GM20000 (cell line): ENCODE results near the gene CNIH2.
A peak's percentile ranks its signal among the peaks of the same experiment; 100 is the strongest.

Source experiments
- DNase-seq: peaks from one replicate; pipeline ENCODE4 v3.0.0; 2012; ENCODE audit warnings: low spot score
- CTCF ChIP-seq: IDR thresholded peaks from 2 replicates; pipeline ENCODE4 v1.5.1; 2012; ENCODE audit warnings: mild to moderate bottlenecking, control low read depth; ENCODE audit errors: extremely low read depth, missing control alignments

The CNIH2 gene

GRCh38 chr11:66283461-66284105, 5.6 kb downstream of the CNIH2 start:
- TF ChIP-seq CTCF: no peak
- DNase-seq: no peak

DNA sequence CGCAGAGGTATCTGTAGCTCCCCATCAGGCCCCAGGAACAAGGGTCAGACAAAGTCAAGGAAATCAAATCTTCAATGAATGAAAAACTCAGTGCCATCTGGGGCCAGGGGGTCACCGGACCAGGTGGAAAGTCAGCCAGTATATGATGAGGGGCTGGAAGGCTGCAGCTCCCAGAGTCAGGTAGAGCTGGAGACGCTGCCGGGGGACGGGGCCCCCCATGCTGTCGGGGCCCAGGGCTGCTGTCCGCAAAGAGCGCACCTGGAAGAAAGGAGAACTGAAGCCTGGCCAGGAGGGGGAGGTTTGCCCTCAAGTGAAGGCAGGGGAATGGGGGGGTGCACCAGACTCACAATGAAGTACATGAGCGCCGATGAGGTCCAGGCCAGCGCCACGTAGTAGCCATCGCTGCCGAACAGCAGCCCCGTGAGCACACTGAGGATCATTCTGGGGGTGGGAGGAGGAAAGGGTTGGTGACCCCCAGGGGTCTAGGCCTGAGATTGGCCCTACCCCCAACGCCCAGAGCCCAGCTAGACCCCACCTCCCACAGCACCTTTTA, 6.6 kb downstream of the CNIH2 start:
- no peak for DNase-seq
- TF ChIP-seq CTCF: no peak

DNA sequence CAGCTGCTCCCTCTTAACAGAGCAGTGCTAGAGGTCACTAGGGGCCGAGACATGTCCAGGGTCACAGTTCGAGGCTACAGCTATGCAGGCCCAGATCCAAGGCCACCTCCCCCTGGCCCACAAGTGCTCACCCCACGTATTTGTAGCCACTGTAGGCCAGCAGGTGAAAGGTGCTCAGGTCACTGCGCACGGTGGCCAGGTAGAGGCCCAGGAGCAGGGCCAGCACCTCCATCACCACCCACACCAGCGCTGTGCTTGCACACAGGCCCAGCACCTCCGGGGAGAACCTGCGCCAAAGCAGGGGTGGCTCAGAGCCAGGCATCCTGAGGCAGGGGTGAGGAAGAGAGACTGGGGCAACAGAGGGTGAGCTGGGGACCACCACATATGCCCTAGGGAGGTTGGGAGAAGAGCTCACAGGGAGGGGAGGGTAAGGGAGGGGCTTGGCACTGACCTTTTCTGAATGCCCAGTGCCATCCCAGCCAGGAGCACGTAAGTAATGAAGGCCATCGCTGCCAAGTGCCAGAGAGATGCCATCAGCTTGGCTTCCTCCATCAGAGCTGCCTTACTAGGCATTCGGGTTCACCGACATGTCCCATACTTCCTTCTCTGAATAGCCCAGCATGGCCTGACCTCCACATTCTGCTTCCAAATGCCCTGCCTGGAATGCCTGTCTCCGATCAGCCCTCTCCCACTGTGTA, 7.4 kb downstream of the CNIH2 start:
- no peak for DNase-seq
- no peak for TF ChIP-seq CTCF

- no peak for DNase-seq
- no peak for TF ChIP-seq CTCF
Measured at GRCh38 chr11:66286699-66287098, 8.7 kb downstream of the CNIH2 start.

GRCh38 chr11:66287211-66287888, 9.4 kb downstream of the CNIH2 start:
- TF ChIP-seq CTCF: no peak

DNA sequence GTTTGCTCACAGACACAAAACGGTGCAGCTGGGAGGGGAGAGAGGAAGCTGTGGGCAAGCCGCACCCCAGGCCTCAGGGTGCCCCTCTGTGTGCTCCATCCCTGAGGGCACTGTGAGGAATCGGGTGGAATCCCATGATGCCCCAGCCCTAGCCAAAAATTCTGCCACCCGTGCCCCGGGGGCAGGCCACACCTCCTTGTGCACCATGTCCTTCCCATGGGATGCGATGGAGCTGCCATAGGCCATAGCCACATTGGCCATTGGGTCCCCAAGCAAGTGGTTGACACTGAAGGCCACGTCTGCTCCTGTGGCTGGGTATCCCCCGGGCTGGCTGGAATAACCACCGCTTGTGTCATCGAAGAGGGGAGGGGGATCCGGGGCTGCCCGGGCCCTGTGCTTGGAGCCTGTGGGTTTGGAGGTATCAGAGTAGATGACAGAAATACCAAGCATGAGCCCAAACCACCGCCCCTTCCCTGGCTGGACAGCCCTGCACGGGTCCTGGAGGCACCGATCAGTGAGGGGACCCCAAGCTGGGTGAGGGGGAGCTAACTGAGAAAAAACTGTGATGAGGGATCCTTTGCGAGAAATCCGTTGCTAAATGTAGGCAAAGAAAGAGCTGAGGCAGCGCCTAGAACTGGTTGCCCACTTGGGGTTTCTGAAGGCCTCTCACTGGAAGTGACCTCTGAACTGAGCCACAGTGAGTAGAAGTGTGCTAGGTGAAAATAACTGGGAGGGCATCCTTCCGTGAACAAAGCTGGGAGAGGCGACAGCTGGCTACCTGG, 10.1 kb downstream of the CNIH2 start:
- DNase-seq: peak; percentile 37

More at GRCh38 chr11:66287211-66287888, 9.4 kb downstream of the CNIH2 start:
- DNase-seq: no peak

More for the DNA sequence above, 10.1 kb downstream of the CNIH2 start:
- TF ChIP-seq CTCF: no peak
